K562 (cell line): ENCODE measurements around the gene ARID4B. TPM values are rescaled to one million over a fixed set of nuclear protein-coding genes. Genes with fewer than 3 reads are reported as not detected.

Experiments used
- ATF7 ChIP-seq: fragments of 450-650 bp; IDR thresholded peaks from 2 replicates; pipeline ENCODE4 v1.7.1; 2014; ENCODE audit warnings: mild to moderate bottlenecking, moderate library complexity
- CBX3 ChIP-seq, 2 experiments: IDR thresholded peaks; 1 replicate in 1 of 2; 2 replicates in 1 of 2; pipeline ENCODE4 v1.6.1; 2012; ENCODE audit warnings: inconsistent platforms in 2 of 2, low read length in 2 of 2, borderline replicate concordance in 1 of 2, control low read depth in 1 of 2
- CREB3L1 ChIP-seq: fragments of 450-650 bp; IDR thresholded peaks from 2 replicates; pipeline ENCODE4 v1.6.1; 2014; ENCODE audit warnings: low read depth, mild to moderate bottlenecking, moderate library complexity, borderline replicate concordance
- EHMT2 ChIP-seq: fragments of 450-650 bp; IDR thresholded peaks from 2 replicates; pipeline ENCODE4 v1.6.1; 2018; ENCODE audit warnings: antibody characterized with exemption
- FOXK1 ChIP-seq: sonication (generic); formaldehyde crosslinking; IDR thresholded peaks from 2 replicates; pipeline ENCODE4 v1.8.0; 2022; ENCODE audit warnings: missing genetic modification reagents, mild to moderate bottlenecking, borderline replicate concordance
- KAT7 ChIP-seq: sonication (generic); formaldehyde crosslinking; IDR thresholded peaks from 2 replicates; pipeline ENCODE4 v1.8.0; 2022; ENCODE audit warnings: missing genetic modification reagents, mild to moderate bottlenecking, borderline replicate concordance
- MAX ChIP-seq: sonication (generic); formaldehyde crosslinking; IDR thresholded peaks from 2 replicates; pipeline ENCODE4 v1.9.0; 2022; ENCODE audit warnings: mild to moderate bottlenecking, missing genetic modification reagents
- RERE ChIP-seq: sonication (generic); formaldehyde crosslinking; IDR thresholded peaks from 2 replicates; pipeline ENCODE4 v1.8.0; 2023; ENCODE audit warnings: missing genetic modification reagents, mild to moderate bottlenecking, borderline replicate concordance
- SRSF9 ChIP-seq: fragments of 200-400 bp; formaldehyde crosslinking; IDR thresholded peaks from 2 replicates; pipeline ENCODE4 v1.6.1; 2017; ENCODE audit warnings: low read depth, low read length, borderline replicate concordance
- SUPT5H ChIP-seq: fragments of 450-650 bp; IDR thresholded peaks from 2 replicates; pipeline ENCODE4 v1.6.1; 2016
- ZHX1 ChIP-seq: fragments of 150-350 bp; conservative IDR thresholded peaks from 2 replicates; pipeline ENCODE4 v1.6.1; 2014; ENCODE audit warnings: low read length
- ZNF124 ChIP-seq: sonication (generic); formaldehyde crosslinking; IDR thresholded peaks from 2 replicates; pipeline ENCODE4 v1.8.1; 2022; ENCODE audit warnings: missing genetic modification reagents
- ZNF280A ChIP-seq: fragments of 450-650 bp; IDR thresholded peaks from 2 replicates; pipeline ENCODE4 v1.6.1; 2018; ENCODE audit warnings: mild to moderate bottlenecking, low read depth; ENCODE audit not compliant: partially characterized antibody
- ZNF79 ChIP-seq: fragments of 250-450 bp; sonication (Bioruptor Pico); IDR thresholded peaks from 2 replicates; pipeline ENCODE4 v1.4.0; 2020; ENCODE audit warnings: low read depth, mild to moderate bottlenecking, moderate library complexity
- polyA plus RNA-seq, 8 experiments: library from polyadenylated mRNA; depleted of rRNA in 4 of 8; stranded (reverse) in 5 of 8; unstranded in 3 of 8; fragments of >200 nt; fragmentation: Nextera tagmentation in 2 of 8; fragmentation: Illumina TruSeq in 1 of 8; extraction: Ambion mirVana in 2 of 8; extraction: Trizol in 1 of 8; gene quantifications; 2 replicates each; pipeline versions ENCODE4 v1.2.1 to v1.2.3, GENCODE V29; 2011 to 2014; ENCODE audit warnings: inconsistent platforms in 1 of 8, missing spikeins in 1 of 8
- total RNA-seq, 7 experiments: library from RNA; depleted of rRNA in 6 of 7; stranded (reverse); fragments of >200 nt in 6 of 7; fragmentation: Illumina TruSeq in 2 of 7; extraction: Trizol in 2 of 7; gene quantifications; 2 replicates each; pipeline versions ENCODE4 v1.2.1 to v1.2.3, GENCODE V29; 2011 to 2021; ENCODE audit warnings: low replicate concordance in 1 of 7

The ARID4B gene
- total and polyA plus RNA-seq, 9 of the 15 experiments (the other 6 are each of a cell fraction or from before 2014, with no cell fraction given) = 8.4 to 38.9 (median 18.5) TPM

- no peak for TF ChIP-seq ZHX1
- peak; percentile 7; the same call in 1 of the 2 replicates for TF ChIP-seq EHMT2
- no peak for TF ChIP-seq SRSF9
- TF ChIP-seq RERE (CRISPR knock-in tag) = no peak
- TF ChIP-seq ATF7 = peak; percentile 91
- TF ChIP-seq FOXK1 = no peak
- no peak for TF ChIP-seq ZNF124 (CRISPR knock-in tag)
- TF ChIP-seq SUPT5H = peak; percentile 99
- TF ChIP-seq MAX = no peak
- TF ChIP-seq ZNF79 (CRISPR knock-in tag) = no peak
- TF ChIP-seq CREB3L1 = peak; percentile 56; the same call in 1 of the 2 replicates
- no peak for TF ChIP-seq ZNF280A
- TF ChIP-seq KAT7 (CRISPR knock-in tag) = no peak; the same call in 1 of the 2 replicates
- TF ChIP-seq CBX3 (IDR thresholded peaks at IDR 0.05; ENCODE audit: borderline replicate concordance in 1 of 2, low read length in 2 of 2) = peak in 1 of 2 experiments; percentile 89; a peak in 1 of 3 replicates
Measured at GRCh38 chr1:235328271-235329138, 526 bp upstream of the ARID4B start, which contains the start of gene GGPS1 (continued).
